HUES6 (cell line): Measurements from ENCODE around the gene SLC6A4.
"Not testable (repeated sequence)": the region's sequence is repeated elsewhere in the genome, so short reads cannot be mapped to it uniquely, and the experiment has no call there.

Experiments
- H3K27ac ChIP-seq: 2 replicates; pipeline ENCODE4 v1.7.0; 2013; ENCODE audit warnings: low read depth, mild to moderate bottlenecking, low read length, inconsistent platforms
- H3K27me3 ChIP-seq: 2 replicates; pipeline ENCODE4 v1.6.1; 2013; ENCODE audit warnings: low read length; ENCODE audit not compliant: control insufficient read depth, insufficient read depth
- H3K36me3 ChIP-seq: 2 replicates; pipeline ENCODE4 v1.6.1; 2013; ENCODE audit warnings: low read length; ENCODE audit not compliant: control insufficient read depth, insufficient read depth
- H3K4me1 ChIP-seq: 2 replicates; pipeline ENCODE4 v1.6.1; 2013; ENCODE audit warnings: low read length; ENCODE audit not compliant: control insufficient read depth, insufficient read depth
- H3K4me3 ChIP-seq: 2 replicates; pipeline ENCODE4 v1.5.1; 2013; ENCODE audit warnings: low read depth, low read length
- H3K9ac ChIP-seq: one replicate; pipeline ENCODE4 v1.6.1; 2013; ENCODE audit warnings: mild to moderate bottlenecking, low read length
- H3K9me3 ChIP-seq: 2 replicates; pipeline ENCODE4 v1.6.1; 2013; ENCODE audit warnings: low read depth, low read length; ENCODE audit not compliant: control insufficient read depth, insufficient read depth

Gene SLC6A4

GRCh38 chr17:30203471-30203981 is 32.0 kb downstream of the SLC6A4 start:
- H3K9me3 ChIP-seq, result no peaks in the 10 kb centered on the region
- H3K27me3 ChIP-seq, result no peaks in the 10 kb centered on the region
- no peaks in the 10 kb centered on the region for H3K36me3 ChIP-seq
- H3K9ac ChIP-seq, result no peak overlapping the region
- H3K4me3 ChIP-seq, result no peak overlapping the region
- H3K27ac ChIP-seq, result no peak overlapping the region
- 0 out of 2 replicates have a peak, but pooled peaks cover 6% of the 10 kb centered on the region for H3K4me1 ChIP-seq

GRCh38 chr17:30200656-30201055 is 34.8 kb downstream of the SLC6A4 start:
- not testable (repeated sequence) for H3K9me3 ChIP-seq, H3K4me1 ChIP-seq, H3K9ac ChIP-seq, H3K27ac ChIP-seq, H3K27me3 ChIP-seq, H3K36me3 ChIP-seq, H3K4me3 ChIP-seq

GRCh38 chr17:30200106-30200505 is 35.4 kb downstream of the SLC6A4 start:
- Histone ChIP-seq H3K4me1 (0 out of 2 replicates have a peak, but pooled peaks cover 6% of the 10 kb centered on the region), H3K9ac (no peak overlapping the region), H3K9me3 (no peaks in the 10 kb centered on the region), H3K36me3 (no peaks in the 10 kb centered on the region), H3K27ac (no peak overlapping the region), H3K4me3 (no peak overlapping the region), H3K27me3 (no peaks in the 10 kb centered on the region)

GRCh38 chr17:30199600-30199999 is 35.9 kb downstream of the SLC6A4 start:
- Histone ChIP-seq H3K27me3 (no peaks in the 10 kb centered on the region), H3K36me3 (no peaks in the 10 kb centered on the region), H3K4me3 (no peak overlapping the region), H3K4me1 (0 out of 2 replicates have a peak, but pooled peaks cover 6% of the 10 kb centered on the region), H3K9ac (no peak overlapping the region), H3K27ac (no peak overlapping the region), H3K9me3 (no peaks in the 10 kb centered on the region)

- no peaks in the 10 kb centered on the region for H3K9me3 ChIP-seq
- no peaks in the 10 kb centered on the region for H3K36me3 ChIP-seq
- H3K27me3 ChIP-seq, result no peaks in the 10 kb centered on the region
- no peak overlapping the region for H3K9ac ChIP-seq
- no peaks in the 10 kb centered on the region for H3K4me1 ChIP-seq
- H3K27ac ChIP-seq, result no peak overlapping the region
- no peak overlapping the region for H3K4me3 ChIP-seq
Measured at GRCh38 chr17:30197416-30197815, 38.1 kb downstream of the SLC6A4 start.

- Histone ChIP-seq H3K4me3 (no peak overlapping the region), H3K4me1 (no peaks in the 10 kb centered on the region), H3K9ac (no peak overlapping the region), H3K9me3 (no peaks in the 10 kb centered on the region), H3K27me3 (no peaks in the 10 kb centered on the region), H3K36me3 (no peaks in the 10 kb centered on the region), H3K27ac (no peak overlapping the region)
Measured at GRCh38 chr17:30196504-30196903, 39.0 kb downstream of the SLC6A4 start.

GRCh38 chr17:30191072-30191471 is 44.4 kb downstream of the SLC6A4 start:
- Histone ChIP-seq H3K4me1 (no peaks in the 10 kb centered on the region), H3K27me3 (no peaks in the 10 kb centered on the region), H3K27ac (no peak overlapping the region), H3K36me3 (peaks cover 8% of the 10 kb centered on the region), H3K4me3 (no peak overlapping the region), H3K9ac (no peak overlapping the region), H3K9me3 (no peaks in the 10 kb centered on the region)

- peaks cover 35% of the 10 kb centered on the region for H3K36me3 ChIP-seq
- H3K9me3 ChIP-seq, result no peaks in the 10 kb centered on the region
- no peak overlapping the region for H3K9ac ChIP-seq
- H3K4me1 ChIP-seq, result no peaks in the 10 kb centered on the region
- no peak overlapping the region for H3K27ac ChIP-seq
- no peaks in the 10 kb centered on the region for H3K27me3 ChIP-seq
- H3K4me3 ChIP-seq, result no peak overlapping the region
Measured at GRCh38 chr17:30188211-30188939, 47.1 kb downstream of the SLC6A4 start.

- peaks cover 40% of the 10 kb centered on the region for H3K36me3 ChIP-seq
- H3K9me3 ChIP-seq, result no peaks in the 10 kb centered on the region
- no peak overlapping the region for H3K4me3 ChIP-seq
- H3K27ac ChIP-seq, result no peak overlapping the region
- no peaks in the 10 kb centered on the region for H3K4me1 ChIP-seq
- H3K9ac ChIP-seq, result no peak overlapping the region
- no peaks in the 10 kb centered on the region for H3K27me3 ChIP-seq
Measured at GRCh38 chr17:30187573-30187972, 47.9 kb downstream of the SLC6A4 start.

- H3K36me3 ChIP-seq, result peaks cover 47% of the 10 kb centered on the region
- no peaks in the 10 kb centered on the region for H3K27me3 ChIP-seq
- no peak overlapping the region for H3K27ac ChIP-seq
Measured at GRCh38 chr17:30186761-30187160, 48.7 kb downstream of the SLC6A4 start.

GRCh38 chr17:30176855-30177254 is 58.6 kb downstream of the SLC6A4 start:
- Histone ChIP-seq H3K27ac (no peak overlapping the region), H3K9ac (no peak overlapping the region), H3K27me3 (no peaks in the 10 kb centered on the region), H3K4me1 (no peaks in the 10 kb centered on the region), H3K4me3 (no peak overlapping the region), H3K9me3 (no peaks in the 10 kb centered on the region), H3K36me3 (peaks cover 75% of the 10 kb centered on the region)

More at GRCh38 chr17:30186761-30187160, 48.7 kb downstream of the SLC6A4 start:
- Histone ChIP-seq H3K9me3 (no peaks in the 10 kb centered on the region), H3K9ac (no peak overlapping the region), H3K4me1 (no peaks in the 10 kb centered on the region), H3K4me3 (no peak overlapping the region)
